AG10803 (cell line): Measurements from ENCODE around the gene ADARB2.

Source experiments
- DNase-seq: peaks from one replicate; pipeline ENCODE4 v3.0.0; 2010; ENCODE audit warnings: low read depth
- H3K4me3 ChIP-seq: 2 replicates; pipeline ENCODE4 v1.5.1; 2011; ENCODE audit warnings: mild to moderate bottlenecking, low read length, control low read depth
- TF ChIP-seq, protein P1 (sequence below): conservative IDR thresholded peaks from 2 replicates; pipeline ENCODE4 v1.5.1; 2011; ENCODE audit warnings: mild to moderate bottlenecking, low read length, control low read depth, inconsistent platforms

ADARB2 gene

DNA sequence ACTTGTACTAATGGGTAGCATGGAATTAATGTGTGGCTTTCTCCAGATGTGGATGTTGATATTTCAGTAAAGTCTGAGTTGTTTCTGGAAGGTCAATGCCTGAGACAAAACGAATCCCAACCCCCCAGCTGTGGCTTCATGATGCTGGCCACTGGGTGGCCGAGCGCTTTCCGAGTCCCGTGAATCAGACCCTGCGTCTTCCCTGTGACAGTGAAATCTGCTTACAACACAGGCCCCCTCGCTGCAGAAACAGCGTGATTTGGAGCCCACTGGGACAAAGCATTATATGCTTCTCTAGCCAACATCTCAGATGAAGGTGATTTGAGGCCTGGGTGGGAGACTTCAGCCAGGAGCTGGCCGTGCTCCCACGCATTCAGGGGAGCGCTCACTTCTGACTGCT, 556.5 kb downstream of the ADARB2 start:
- H3K4me3 ChIP-seq: no peak overlapping the region
- TF ChIP-seq, protein P1, sequence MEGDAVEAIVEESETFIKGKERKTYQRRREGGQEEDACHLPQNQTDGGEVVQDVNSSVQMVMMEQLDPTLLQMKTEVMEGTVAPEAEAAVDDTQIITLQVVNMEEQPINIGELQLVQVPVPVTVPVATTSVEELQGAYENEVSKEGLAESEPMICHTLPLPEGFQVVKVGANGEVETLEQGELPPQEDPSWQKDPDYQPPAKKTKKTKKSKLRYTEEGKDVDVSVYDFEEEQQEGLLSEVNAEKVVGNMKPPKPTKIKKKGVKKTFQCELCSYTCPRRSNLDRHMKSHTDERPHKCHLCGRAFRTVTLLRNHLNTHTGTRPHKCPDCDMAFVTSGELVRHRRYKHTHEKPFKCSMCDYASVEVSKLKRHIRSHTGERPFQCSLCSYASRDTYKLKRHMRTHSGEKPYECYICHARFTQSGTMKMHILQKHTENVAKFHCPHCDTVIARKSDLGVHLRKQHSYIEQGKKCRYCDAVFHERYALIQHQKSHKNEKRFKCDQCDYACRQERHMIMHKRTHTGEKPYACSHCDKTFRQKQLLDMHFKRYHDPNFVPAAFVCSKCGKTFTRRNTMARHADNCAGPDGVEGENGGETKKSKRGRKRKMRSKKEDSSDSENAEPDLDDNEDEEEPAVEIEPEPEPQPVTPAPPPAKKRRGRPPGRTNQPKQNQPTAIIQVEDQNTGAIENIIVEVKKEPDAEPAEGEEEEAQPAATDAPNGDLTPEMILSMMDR: no peak
- no peak for DNase-seq

DNA sequence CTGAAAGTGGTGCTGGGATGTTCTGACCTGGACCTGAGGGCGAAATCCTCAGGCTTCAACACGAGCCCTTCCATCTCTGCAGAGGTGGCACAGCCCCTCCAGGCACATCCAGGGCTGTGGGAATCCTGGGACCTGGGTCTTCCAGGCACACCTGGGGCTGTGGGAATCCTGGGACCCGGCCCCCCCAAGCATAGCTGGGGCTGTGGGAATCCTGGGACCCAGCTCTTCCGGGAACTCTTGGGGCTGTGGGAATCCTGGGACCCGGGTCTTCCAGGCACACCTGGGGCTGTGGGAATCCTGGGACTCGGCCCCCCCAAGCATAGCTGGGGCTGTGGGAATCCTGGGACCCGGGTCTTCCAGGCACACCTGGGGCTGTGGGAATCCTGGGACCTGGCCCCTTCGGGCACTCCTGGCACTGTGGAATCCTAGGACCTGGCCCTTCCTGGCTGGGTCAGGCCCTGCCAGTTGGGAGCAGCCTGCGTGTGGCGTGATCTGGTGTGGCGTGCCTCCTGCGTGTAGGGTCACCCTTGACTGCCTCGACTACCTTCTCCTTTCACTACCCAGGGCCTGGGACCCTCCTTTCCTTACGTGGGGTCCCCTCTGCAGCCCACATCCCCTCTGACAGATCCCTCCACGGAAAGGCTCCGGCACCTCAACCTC, 557.1 kb downstream of the ADARB2 start:
- no peak overlapping the region for H3K4me3 ChIP-seq
- TF ChIP-seq, protein P1: no peak
- DNase-seq: no peak

DNA sequence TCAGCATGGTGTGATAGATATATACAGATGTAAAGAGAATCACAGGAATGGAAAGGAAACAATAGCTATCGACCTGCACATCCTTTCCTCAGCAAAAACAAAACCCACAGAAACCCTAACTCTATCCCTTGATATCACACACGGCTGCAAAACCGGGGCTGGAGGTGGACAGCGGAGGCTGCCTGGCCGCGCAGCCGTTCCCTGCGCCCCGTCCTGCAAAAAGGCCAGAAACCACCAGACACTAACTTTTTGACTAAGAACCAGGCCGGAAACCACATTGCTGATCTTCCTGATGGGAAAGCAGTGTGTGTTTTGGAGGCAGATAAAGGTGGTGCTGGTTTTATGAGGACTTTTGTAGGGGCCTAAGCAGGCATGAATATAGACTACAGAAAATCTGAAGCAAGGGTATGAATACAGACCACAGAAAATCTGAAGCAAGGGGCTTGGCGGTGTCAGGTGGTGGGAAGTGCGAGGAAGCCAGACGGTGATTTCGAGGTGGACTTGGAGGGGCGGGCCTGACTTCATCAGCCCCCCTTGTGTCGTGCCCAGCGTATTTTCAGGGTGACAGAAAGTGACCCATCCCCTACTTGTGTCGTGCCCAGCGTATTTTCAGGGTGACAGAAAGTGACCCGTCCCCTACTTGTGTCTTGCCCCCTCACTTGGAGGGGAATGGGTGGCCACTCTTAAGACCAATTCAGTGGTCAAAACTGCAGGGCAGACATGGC, 557.8 kb downstream of the ADARB2 start:
- TF ChIP-seq, protein P1: no peak
- DNase-seq: no peak
- H3K4me3 ChIP-seq: no peak overlapping the region

DNA sequence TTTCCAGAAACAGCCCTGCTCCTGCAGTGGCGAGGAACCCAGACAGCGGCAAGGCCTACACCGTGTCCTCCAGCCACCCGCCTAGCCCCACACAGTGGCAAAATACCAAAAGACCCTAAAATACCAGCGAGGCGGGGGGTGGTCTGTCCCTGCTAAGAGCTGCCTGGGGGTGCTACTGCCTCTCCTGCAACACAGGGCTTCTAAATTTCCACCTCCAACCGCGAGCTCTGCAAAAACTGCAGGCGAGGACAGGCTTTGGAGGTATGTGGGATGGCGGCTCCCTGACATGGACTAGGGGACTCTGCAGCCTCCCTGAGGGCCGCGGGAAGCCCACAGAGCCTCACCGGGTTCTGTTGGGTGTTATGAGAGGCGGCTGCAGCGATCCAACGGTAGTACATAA, 558.8 kb downstream of the ADARB2 start:
- no peak for DNase-seq
- no peak overlapping the region for H3K4me3 ChIP-seq
- TF ChIP-seq, protein P1: no peak

DNA sequence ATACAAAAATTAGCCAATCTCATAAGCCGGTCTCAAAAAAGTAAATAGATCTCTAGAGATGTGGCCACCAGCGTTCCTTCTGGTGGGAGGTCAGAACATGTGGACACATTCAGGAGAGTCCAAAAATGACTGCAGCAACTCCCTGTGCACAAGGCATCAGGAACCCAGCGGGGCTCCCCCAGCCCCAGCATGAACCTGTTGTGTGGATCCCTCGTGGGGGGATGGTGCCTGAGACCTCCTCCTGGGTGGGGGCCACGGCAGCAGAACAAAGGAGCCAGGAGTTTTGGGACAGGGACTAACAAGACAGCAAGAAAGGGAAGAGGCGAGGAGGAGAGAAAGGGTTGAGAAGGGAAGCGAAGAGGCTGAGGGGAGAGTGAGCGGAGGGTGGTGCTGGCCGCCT, 559.4 kb downstream of the ADARB2 start:
- no peak for DNase-seq
- TF ChIP-seq, protein P1: no peak
- H3K4me3 ChIP-seq: no peak overlapping the region

DNA sequence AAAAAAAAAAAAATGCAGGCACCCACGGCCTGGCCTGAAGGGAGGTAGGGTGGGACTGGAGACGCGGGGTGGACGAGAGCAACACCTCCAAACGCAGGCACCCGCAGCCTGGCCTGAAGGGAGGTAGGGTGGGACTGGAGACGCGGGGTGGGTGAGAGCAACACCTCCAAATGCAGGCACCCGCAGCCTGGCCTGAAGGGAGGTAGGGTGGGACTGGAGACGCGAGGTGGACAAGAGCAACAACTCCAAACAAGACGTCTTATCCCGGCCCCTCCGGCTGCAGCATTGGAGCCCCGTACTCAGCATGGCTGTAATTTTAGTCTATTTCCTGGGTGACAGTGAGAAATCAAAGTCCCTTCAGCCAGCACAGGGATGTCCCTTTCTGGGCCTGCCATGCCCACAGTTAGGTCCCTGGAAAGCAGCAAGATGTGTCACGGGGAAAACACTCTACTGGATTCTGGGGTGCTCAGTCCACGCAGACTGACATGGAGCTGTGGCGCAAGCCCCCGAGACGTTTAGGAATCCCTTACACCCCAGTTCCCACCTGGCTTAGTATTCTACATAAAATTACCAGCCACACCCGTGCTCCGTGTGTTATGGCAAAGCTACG, 561.3 kb downstream of the ADARB2 start:
- TF ChIP-seq, protein P1: no peak
- no peak for DNase-seq
- no peak overlapping the region for H3K4me3 ChIP-seq

DNA sequence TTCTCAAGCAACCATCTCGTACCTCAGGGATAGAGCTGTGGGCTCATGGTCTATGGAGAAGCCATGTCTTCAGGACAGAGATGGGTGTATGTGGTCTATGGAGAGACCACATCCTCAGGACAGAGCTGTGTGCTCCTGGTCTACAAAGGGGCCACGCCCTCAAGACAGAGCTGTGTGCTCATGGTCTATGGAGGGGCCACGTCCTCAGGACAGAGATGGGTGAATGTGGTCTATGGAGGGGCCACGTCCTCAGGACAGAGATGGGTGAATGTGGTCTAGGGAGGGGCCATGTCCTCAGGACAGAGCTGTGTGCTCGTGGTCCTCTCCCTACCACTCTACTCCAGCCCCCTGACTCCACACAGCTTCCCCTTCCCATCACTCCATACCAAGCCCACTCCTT, 563.3 kb downstream of the ADARB2 start:
- H3K4me3 ChIP-seq: no peak overlapping the region
- TF ChIP-seq, protein P1: no peak
- DNase-seq: no peak
